ENCODE results near the gene MGAT4A.
A peak's percentile ranks its signal among the peaks of the same experiment; 100 is the strongest.

The MGAT4A gene

DNA sequence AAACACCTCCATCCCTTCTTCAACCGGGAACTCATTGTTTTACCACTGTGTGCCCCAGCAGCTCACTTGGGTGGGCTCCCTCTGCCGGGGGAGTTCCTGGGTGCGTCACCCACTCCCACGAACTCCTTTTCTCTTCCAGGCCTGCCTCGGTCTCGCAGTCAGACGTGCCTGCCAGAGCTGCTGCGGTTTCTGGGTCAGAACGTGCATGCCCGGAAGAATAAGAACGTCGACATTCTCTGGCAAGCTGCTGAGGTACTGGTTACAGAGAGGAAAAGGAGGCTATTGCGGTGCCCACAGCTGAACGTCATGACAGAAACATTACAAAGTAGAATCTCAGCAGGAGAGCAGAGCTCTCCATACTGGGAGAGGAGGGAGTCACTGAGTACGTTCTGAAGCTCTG is 158.3 kb downstream of the MGAT4A start:
- DNase-seq: no peak
- ATAC-seq: no peak

DNA sequence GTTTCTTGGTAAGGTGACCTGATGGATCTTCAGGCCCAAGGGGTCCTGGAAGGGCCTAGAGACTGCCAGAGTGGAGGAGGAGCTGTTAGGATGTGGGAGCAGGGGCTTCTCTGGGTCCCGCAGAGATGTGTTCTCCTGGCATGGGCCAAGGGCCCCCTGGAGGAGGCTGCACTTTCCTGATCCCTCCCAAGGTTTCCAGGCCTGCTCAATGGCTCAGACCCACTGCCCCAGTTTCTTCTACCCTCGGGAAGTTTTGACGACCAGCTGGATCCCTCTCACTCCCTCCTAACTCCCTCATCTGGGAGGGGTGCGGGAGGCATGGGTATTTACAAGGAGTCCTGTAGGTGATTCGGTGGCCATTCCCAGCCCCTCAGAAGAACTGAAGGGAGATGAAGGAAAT is 158.7 kb downstream of the MGAT4A start:
- ATAC-seq: no peak

DNA sequence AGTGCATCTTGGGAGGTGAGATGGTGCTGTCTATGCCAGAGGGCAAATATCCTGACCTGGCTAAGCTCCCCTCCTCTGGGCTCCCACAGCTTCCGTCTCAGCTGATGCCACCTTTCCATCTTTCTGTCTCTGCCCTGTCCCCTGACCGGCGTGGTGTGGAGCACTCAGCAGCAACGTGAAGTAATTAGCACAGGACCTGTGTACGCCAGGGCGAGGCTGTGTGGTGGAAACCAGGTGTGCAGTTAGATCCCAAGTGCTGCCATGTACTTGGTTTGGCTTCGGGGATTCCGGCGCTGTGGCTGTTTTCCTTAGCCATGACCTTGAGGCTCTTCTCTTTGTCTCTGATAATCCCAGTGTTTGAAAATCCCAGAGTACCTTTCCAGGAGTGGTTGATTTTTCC is 159.1 kb downstream of the MGAT4A start:
- DNase-seq (no peak), ATAC-seq (no peak)

More for the DNA sequence above, 158.7 kb downstream of the MGAT4A start:
- no peak for DNase-seq

DNA sequence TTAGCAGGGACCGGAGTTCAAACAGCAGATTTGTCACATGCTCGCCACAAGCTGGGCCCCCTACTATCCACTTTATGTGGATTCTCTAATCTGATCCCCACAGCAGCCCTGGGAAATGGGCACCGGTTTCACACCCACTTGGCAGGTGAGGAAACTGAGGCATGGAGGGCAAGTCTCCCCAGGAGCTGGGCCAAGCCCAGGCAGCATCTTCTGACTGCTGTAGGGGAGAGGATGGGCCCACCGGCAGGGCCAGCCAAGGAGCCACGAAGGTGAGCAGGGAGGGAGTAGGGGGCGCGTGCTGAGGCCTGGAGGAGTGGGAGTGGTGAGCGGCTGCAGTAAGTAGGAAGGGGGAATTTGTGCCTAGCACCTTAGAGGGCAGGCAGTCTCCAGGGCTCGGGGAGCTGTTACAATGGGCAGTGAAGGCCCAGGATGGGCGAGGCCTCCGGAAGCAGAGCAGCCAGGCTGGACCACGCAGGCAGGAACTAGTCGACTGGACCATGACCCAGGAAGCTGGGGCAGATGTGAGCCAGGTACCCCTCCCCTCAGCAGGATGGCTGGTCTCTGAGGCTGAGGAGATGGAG is 159.7 kb downstream of the MGAT4A start:
- no peak for DNase-seq
- no peak for ATAC-seq

DNA sequence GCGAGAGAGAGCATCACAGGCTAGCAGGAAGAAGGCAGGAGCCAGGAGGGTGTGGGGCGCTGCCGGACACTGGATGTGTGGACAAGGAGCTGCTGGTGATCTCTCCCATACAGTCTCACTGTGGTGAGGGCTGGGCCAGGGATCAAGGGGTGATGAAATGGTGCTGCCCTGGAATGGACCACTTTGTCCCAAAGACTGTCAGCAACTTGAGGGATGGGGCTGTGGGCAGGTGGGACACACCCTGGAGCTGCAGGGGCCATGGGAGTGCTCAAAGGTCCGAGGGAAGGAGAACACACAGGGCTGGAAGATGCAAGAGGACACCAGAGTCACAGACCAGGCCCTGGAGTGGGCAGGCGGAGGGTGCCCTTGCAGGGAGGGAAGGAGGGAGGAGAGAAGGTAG is 160.6 kb downstream of the MGAT4A start:
- no peak for ATAC-seq
- DNase-seq: no peak

DNA sequence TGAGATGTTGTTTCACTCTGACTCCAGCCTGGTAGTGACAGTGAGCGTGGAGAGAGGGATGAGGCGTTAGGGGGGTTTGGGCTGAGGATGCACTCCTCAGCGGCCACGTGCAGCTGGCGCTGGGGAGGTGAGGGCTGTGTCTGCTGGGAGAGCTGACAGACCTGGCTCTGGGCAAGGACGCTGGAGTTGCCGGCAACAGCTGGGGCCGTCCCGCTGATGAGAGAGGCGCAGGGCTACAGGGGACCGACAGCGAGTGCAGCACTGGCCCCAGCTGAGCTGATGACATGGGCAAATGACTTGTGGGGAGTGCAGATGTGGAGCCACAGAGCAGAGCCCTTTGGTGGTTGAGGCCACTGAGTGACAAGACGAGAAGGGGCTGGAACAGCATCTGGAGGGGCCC is 161.0 kb downstream of the MGAT4A start:
- no peak for ATAC-seq
- DNase-seq: no peak

DNA sequence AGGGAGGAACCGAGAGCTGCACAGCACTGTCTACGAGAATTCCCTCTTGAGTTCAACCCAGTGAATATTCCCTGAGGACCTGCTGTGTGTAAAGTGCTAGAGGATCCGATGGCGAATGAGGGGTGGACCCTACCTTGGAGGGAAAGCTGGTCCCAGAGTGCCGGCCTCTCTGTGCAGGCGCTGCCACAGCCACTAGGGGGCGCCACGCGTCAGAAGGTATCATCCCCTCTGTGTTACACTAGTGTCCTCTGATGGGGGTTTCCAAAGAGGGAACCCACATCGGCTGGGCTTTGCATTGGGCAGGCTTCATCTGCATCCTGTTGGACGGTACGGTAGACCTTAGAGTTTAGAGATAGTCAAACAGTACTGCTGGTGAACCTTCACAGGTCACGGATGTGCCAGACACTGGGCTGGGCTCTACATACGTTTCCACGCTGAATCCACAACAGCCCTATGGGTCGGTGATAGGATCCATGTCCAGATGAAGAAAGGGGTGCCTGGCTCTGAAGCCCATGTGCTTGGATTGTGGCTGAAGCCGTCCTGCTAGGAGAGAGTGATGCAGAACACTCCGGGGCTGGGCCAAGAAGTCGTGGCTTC is 161.6 kb downstream of the MGAT4A start:
- peak; percentile 64 for ATAC-seq

More for the DNA sequence above, 161.6 kb downstream of the MGAT4A start:
- DNase-seq: peak; percentile 85
